WERI-Rb-1 (cell line): ENCODE results near the gene CMKLR1.

Experiments used
- DNase-seq: peaks from one replicate; pipeline ENCODE4 v3.0.0-alpha.2; 2020
- H3K27ac ChIP-seq: fragments of 250-450 bp; sonication (Bioruptor Pico); 2 replicates; pipeline ENCODE4 v1.5.1; 2020; ENCODE audit warnings: mild to moderate bottlenecking, moderate library complexity
- H3K27me3 ChIP-seq: fragments of 250-450 bp; sonication (Bioruptor Pico); 2 replicates; pipeline ENCODE4 v1.5.1; 2021; ENCODE audit warnings: mild to moderate bottlenecking, low read depth, moderate library complexity; ENCODE audit not compliant: insufficient read depth, severe bottlenecking
- H3K36me3 ChIP-seq: fragments of 250-450 bp; sonication (Bioruptor Pico); 2 replicates; pipeline ENCODE4 v1.5.1; 2020; ENCODE audit warnings: mild to moderate bottlenecking, moderate library complexity
- H3K4me3 ChIP-seq: 2 replicates; pipeline ENCODE4 v1.5.1; 2011; ENCODE audit warnings: low read depth, mild to moderate bottlenecking, control low read depth, low read length
- H3K9me3 ChIP-seq: fragments of 250-450 bp; sonication (Bioruptor Pico); 2 replicates; pipeline ENCODE4 v1.5.1; 2021; ENCODE audit warnings: mild to moderate bottlenecking, moderate library complexity; ENCODE audit not compliant: severe bottlenecking
- CTCF ChIP-seq: IDR thresholded peaks from 2 replicates; pipeline ENCODE4 v1.5.1; 2011; ENCODE audit warnings: low read depth, mild to moderate bottlenecking, control low read depth, inconsistent platforms, low read length

Gene CMKLR1

GRCh38 chr12:108361606-108362005 is 22.5 kb upstream of the CMKLR1 start:
- TF ChIP-seq CTCF, result no peak
- DNase-seq, result no peak
- Histone ChIP-seq H3K4me3 (no peak overlapping the region), H3K36me3 (no peaks in the 10 kb centered on the region), H3K27ac (no peak overlapping the region), H3K27me3 (peaks cover 3% of the 10 kb centered on the region), H3K9me3 (no peaks in the 10 kb centered on the region)

GRCh38 chr12:108360487-108360886 is 21.4 kb upstream of the CMKLR1 start:
- TF ChIP-seq CTCF, result no peak
- H3K27me3 ChIP-seq, result peaks cover 3% of the 10 kb centered on the region
- no peak overlapping the region for H3K27ac ChIP-seq
- no peak overlapping the region for H3K4me3 ChIP-seq
- no peaks in the 10 kb centered on the region for H3K9me3 ChIP-seq
- DNase-seq, result no peak
- no peaks in the 10 kb centered on the region for H3K36me3 ChIP-seq

GRCh38 chr12:108360057-108360456 is 20.9 kb upstream of the CMKLR1 start:
- TF ChIP-seq CTCF, result no peak

GRCh38 chr12:108358580-108358965 is 19.5 kb upstream of the CMKLR1 start:
- no peak for DNase-seq
- H3K9me3 ChIP-seq, result no peaks in the 10 kb centered on the region
- H3K36me3 ChIP-seq, result no peaks in the 10 kb centered on the region
- TF ChIP-seq CTCF, result no peak
- peaks cover 3% of the 10 kb centered on the region for H3K27me3 ChIP-seq
- no peak overlapping the region for H3K27ac ChIP-seq
- no peak overlapping the region for H3K4me3 ChIP-seq

More at GRCh38 chr12:108360057-108360456, 20.9 kb upstream of the CMKLR1 start:
- Histone ChIP-seq H3K4me3 (no peak overlapping the region), H3K9me3 (no peaks in the 10 kb centered on the region), H3K27ac (no peak overlapping the region), H3K36me3 (no peaks in the 10 kb centered on the region), H3K27me3 (peaks cover 3% of the 10 kb centered on the region)
- no peak for DNase-seq

GRCh38 chr12:108357834-108358579 is 18.9 kb upstream of the CMKLR1 start:
- Histone ChIP-seq H3K27me3 (peaks cover 3% of the 10 kb centered on the region), H3K4me3 (no peak overlapping the region), H3K27ac (no peak overlapping the region), H3K36me3 (no peaks in the 10 kb centered on the region), H3K9me3 (no peaks in the 10 kb centered on the region)
- TF ChIP-seq CTCF, result no peak
- DNase-seq, result no peak
